GM15510 (cell line): ENCODE measurements around the gene EIF2B2.

Source experiments
- POLR2A ChIP-seq: IDR thresholded peaks from 3 replicates; pipeline ENCODE4 v1.6.1; 2011; ENCODE audit warnings: borderline replicate concordance; ENCODE audit not compliant: insufficient read length; ENCODE audit errors: extremely low read depth

Gene EIF2B2

DNA sequence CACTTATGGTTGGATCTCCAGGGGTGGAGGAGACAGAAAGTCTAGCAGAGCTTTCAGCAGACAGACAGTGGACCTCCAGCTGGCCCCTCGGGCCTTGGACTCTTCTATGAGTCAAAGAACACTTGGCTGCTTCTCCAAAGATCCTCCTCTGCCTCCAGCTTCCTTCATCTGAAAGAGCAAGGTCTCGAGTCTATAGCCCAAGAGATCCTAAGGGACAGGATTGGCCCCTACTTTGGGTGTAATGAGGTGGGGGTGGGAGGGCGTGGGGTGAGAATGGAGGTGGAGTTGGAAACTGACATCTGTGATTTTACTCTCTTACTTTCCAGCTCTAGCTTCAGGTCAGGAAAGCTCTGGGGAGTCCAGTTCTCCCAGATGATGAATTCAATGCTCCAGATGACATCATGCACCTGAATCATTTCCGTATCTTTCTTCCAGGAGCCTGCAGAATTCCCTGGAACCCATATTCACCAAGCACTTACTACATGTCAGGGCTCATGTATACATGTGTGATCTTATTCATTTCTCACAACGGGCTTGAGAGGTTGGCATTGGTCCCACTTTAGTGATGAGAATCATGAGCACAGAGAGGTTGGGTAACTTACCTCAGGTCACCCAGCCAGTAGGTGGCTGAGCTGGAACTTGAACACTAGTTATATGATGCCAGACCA is 37.1 kb upstream of the EIF2B2 start:
- no peak for TF ChIP-seq POLR2A

DNA sequence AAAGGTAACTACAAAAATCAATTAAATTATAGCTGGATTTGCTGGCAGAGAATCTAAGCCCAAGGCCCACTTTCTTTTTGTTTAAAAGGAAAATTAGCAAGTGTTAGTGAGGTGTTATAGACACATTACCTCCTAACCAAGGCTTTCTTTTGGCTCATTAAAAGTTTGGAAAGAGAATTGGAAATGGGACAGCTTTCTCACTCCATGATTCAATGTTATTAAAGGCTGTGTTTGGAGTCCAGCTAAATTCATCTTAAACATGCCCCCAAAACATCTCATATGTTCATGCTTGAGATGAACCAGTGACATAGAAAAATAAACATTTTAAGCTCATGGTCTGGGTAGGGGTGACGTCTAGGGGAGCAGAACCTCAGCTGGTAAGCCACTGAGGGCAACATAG is 33.9 kb upstream of the EIF2B2 start:
- no peak for TF ChIP-seq POLR2A

DNA sequence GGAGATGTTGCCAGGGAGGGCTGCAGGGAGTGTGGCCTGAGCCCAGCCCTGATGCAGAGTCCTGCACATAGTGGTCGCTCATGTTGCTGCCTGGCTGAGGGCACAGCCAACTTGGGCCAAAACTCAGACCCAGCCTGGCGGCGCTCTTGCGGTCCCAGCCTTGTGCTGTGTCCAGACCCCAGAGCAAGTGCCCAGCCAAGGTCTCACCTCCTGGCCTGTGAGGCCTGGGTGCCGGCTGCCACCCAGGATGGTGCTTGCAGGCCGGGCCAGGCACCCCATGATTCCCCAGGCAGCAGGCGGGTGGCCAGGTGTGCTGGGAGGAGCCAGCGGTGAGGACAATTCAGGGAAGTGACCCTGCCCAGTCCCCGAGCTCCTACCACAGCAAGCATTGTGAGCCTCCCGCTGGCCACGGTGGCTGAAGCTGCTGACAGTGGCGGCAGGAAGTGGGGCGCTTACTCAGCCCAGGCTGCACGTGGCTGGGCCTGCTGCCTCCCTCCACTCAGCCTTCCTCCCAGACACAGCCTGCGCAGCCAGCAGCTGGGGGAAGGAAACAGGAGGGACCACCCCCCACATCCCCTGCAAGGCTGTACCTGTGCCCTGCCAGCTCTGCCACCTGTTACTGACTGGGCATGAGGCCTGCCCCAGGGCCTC is 29.6 kb upstream of the EIF2B2 start:
- TF ChIP-seq POLR2A, result no peak

DNA sequence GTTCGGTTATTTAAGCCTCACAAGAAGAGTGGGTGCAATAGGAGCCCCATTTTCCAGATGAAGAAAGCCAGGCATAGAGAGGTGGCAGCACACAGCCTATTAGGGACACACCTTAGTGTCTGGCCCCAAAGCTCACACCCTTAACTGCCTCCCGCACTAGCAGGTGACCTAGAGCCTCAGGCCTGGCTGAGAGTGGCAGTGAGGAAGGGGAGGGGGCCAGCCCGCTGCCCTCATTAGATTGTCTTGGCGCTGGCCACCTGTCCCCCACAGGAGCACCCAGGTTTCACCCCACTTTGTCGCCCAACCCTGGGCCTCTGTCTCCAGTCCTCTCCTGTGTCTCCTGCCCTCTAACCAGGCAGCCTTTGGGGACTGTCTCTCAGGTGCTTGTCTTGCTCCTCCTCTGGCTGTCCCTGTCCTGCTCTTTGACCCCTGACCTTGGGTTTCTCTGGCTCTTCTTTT is 28.8 kb upstream of the EIF2B2 start:
- no peak for TF ChIP-seq POLR2A

DNA sequence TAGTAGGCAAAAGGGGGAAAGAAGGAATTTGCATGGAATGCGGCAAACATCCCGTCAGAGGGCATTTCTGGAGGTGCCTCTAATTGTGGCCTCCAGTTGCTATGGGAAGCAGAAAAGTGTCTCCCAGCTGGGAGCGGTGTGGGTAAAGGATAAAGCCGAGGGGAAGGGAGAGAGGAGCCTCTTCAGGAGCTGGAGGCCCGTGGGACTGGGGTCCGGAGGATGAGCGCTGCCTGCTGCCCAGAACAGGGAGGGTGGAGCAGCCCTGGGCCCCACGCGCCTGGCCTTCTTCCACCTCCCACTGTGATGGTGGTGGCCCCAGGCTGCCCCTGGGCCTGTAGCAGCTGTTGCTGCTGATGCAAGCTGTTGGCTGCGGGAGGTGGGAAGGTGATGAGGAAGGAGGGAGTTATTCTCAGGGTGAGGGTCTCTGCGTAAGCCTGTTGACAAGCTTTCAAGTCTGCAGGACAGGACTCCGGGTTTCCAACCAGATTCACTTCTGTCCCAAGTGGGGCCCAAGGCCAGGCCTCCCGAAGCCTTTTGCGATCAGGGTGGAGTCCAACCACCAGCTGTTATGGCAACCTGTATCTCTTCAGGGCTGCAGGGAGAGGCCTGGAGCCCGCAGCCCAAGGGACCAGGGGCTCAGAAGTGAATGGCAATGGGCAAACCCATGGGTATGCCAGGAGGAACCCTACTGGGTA is 28.2 kb upstream of the EIF2B2 start:
- TF ChIP-seq POLR2A, result no peak

DNA sequence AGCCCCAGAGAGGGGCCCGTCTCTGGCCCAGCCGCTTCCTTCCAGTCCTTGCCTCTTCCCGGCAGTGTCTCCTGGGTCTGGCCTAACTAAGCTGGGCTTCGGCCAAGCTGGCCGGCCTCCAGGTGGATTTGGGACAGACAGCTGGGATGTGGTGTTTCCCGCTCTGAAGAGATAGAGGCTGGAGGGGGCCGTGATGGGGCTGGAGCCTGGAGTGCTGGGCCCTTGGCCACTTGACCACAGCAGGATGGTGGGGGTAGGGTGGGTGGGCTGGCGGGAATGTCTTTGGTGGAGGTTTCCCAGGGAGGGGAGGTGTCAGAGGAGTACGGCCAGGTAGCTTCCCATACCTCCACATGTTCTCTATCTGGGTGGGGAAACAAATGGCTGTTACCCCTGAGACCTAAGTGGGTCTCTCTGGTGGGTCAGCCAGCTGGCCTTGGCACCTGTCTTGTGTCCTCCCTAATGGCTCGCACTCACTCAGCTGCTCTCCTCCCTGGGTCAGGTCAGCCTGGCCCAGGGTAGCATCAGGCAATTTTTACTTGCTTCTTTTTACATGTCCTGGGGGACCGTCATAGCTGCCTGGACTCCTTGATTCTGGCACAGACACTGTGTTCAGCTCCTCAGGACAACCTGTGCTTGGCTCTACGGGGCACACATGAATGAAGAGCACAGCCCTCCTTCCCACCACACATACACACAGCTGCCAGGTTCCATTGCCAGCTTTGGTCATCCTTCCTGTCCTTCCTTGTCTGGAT is 27.5 kb upstream of the EIF2B2 start:
- TF ChIP-seq POLR2A, result no peak

DNA sequence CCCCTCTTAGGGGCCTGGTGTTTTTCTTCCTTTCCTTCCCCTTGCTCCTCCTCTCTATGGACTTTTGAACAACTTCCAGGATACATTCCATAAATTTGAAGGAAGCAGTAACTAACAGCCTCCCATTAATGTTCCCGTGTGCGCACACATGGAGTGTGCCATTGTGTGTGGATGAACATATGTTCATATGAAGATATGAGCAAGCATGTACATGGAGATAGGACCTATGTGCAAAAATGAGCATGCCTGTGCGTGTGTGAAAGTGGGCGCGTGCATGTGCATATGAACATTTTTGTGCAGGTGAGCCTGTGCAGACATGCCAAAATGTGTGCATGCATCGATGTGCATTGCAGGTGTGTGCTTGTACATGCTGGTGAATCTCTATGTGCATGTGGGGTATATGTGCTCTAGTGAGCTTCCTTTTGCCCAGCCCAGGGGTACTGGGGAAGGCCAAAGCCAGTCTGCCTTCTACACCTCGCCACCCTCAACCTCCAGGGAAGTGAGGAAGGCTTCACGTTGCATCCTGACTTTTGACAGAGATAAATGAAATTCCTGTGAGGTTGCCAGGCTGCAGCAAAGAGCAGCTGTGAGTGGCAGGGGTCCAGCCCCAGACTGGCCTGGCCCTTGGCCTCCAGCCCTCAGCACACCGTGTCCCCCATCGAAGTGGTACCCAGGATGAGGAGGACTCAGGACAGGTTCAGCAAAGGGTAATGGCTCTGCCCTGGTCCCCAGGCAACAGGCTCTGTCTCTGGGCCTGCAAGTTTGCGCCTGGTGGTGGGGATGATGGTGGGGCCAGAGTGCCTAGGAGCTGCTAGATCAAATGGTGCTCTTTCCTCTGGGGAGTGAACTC is 26.2 kb upstream of the EIF2B2 start:
- TF ChIP-seq POLR2A, result no peak

DNA sequence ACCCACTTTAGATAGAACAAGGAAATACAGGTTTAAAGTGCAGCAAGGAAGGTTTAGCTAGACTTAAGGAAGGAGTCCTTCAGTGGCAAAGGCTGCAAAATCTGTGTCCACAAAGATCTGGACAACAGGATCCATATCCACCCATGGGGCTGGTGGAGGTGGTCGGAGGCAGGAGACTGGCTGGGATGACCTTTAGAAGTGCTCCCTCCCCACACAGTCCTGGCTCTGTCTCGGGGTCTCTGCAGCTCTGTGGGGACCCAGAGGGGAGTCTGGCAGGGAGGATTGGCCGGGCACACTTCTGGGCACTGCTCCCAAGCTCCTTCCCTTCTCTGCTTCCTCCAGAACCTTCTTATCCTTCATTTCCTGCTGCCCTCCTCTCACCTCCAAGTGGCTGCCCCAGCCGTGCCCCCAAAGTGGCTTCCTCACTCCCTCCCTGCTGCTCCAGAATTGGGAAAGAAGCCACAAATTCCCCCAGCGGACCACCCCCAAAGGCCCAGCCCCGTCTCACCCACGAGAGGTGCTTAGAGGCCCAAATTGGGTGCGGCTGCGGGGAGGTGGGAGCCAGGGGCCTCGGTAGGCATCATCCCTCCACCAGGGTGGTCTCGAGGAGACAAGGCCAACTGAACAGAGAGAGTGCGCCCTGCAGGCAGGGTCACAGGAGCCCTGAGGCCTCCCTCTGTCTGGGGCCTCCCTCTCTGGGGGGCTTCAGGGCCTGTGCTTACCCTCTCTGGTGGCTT is 25.4 kb upstream of the EIF2B2 start:
- TF ChIP-seq POLR2A, result no peak

DNA sequence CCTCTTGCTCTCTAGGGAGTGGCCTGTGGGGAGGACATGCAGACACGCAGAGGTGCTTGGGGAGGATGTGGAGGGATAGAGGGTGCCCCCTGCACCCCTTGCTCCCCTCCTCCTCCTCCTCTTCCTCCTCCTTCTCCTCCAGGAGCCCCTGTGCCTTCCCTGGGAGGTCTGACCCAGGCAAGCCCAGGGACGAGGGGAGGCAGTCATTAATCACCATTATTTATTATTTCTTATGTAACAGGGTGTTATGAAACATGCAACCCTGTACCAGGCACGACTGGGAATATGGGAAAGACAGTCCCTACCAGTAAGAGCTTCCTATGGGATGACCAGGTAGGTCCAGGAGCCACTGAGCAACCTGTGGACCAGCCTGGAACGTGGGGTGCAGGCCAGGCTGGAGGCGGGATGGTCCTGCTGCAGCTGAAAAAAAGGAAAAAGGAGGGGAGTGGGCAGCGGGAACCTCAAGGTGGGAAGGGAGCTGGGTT is 24.8 kb upstream of the EIF2B2 start:
- TF ChIP-seq POLR2A, result no peak

DNA sequence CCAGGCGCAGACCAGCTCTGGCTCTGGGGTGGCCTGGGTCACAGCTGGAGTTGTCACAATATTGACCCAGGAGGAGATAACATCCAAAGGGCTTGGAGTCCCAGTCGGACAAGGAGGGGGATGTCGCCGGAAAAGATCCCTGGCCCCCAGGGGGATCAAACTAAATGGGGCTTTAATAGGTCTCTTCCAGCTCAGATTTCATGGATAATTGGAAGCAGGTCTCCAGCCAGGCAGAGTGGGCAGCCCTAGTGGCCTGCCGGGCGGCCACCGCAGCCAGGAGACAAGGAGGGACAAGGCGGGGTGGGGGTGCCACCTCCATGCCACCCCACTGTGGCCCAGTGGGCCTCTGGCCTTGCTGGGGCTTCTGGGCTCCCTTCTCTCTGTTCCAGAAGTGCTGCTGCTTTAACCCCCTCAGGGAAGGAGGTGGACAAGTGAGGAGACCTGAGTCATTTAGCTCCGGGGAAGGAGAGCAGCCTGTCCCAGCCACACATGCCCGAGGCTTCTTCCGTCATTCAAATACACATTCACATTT is 24.2 kb upstream of the EIF2B2 start:
- TF ChIP-seq POLR2A, result no peak

DNA sequence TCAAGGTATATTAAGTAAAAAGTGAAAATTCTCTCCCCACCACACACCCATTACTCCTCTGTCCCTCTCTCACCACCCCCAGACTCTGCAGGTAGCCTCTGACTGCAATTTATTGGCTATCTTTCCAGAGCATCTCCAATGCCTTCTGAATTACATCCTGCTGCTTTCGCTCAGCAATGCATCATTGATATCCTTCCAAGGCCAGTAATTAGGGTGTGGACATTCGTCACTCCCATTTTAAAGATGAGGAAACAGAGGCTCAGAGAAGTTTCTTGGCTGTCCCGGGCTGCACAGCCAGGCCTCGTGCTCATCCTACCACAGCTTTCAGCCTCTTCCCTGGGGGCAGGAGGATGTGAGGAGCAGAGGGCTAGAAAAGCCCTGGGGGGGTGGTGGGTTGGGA is 23.7 kb upstream of the EIF2B2 start:
- no peak for TF ChIP-seq POLR2A

DNA sequence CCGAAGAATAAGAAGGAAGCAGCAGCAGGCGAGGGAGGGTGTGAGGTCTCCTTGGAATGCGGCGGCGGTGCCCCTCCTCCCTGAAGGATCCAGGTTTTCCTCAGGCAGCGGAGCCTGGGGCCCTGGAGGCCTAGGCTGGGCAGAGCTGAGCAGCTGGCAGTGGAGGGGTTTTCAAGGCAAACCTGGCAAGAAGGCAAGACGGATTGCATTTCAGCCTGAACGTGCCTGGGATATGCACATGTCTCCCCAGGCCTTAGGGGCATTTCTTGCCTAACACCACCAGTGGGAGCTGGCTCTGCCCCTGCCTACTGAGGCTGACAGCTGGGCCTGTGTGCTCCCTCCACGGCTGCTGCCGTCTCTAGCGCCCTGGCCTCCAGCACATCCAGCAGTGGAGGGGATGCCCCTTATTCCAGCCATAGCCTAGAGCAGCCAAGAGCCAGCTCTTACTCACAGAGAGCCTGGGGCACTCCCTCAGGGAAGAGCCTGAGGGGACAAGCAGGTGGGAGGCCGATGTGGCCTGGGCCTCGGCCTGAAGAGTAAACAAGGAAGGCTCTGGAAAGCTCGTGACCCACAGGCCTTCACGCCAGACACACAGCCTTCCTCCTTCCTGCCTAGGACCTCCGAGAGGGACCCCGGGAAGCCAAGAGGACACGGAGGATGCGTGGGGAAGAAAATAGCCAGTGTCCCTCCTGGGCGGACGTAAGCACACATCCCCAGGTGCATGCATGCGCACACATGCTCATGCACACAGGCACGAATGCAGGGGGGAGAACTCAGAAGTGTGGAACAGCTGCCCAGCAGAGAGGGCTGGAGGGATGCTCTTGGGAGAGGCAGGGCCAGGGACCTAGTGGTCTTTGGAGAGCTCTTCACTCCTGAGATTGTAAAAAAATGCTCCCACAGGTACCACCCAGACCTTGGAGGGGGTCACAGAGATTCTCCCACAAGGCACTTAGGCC is 23.0 kb upstream of the EIF2B2 start:
- no peak for TF ChIP-seq POLR2A

DNA sequence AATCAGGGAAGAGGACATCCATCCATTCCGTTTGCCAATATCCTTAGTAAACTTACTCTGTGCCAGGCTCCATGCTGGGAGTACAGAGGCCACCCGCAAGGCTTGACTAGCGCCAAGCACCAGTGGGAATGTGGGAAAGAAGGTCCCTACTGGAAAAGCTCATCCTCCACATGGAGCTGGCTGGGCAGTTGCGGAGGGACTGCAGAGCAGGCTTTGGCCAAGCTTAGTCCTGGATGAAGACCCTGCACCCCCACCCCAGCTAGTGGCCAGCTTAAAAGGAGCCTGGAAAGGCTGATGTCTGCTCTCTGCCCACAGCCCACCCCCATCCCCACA is 22.4 kb upstream of the EIF2B2 start:
- no peak for TF ChIP-seq POLR2A
